Measurements from ENCODE around the gene ZNF22.
A peak's percentile ranks its signal among the peaks of the same experiment; 100 is the strongest.
"Not testable (repeated sequence)": the region's sequence is repeated elsewhere in the genome, so short reads cannot be mapped to it uniquely, and the experiment has no call there.

ZNF22 gene

GRCh38 chr10:44995581-44995913 is 5.2 kb upstream of the ZNF22 start:
- Mint-ChIP-seq H3K4me3 (no peak overlapping the region), H3K27me3 (peaks cover 0 to 5% of the 10 kb centered on the region in 2 donors), H3K4me1 (peaks cover 9 to 12% of the 10 kb centered on the region in 2 donors), H3K27ac (no peak overlapping the region), H3K36me3 (no peaks in the 10 kb centered on the region), H3K9me3 (no peaks in the 10 kb centered on the region)
- ATAC-seq (replicated peaks) (no peak), DNase-seq (no peak)

DNA sequence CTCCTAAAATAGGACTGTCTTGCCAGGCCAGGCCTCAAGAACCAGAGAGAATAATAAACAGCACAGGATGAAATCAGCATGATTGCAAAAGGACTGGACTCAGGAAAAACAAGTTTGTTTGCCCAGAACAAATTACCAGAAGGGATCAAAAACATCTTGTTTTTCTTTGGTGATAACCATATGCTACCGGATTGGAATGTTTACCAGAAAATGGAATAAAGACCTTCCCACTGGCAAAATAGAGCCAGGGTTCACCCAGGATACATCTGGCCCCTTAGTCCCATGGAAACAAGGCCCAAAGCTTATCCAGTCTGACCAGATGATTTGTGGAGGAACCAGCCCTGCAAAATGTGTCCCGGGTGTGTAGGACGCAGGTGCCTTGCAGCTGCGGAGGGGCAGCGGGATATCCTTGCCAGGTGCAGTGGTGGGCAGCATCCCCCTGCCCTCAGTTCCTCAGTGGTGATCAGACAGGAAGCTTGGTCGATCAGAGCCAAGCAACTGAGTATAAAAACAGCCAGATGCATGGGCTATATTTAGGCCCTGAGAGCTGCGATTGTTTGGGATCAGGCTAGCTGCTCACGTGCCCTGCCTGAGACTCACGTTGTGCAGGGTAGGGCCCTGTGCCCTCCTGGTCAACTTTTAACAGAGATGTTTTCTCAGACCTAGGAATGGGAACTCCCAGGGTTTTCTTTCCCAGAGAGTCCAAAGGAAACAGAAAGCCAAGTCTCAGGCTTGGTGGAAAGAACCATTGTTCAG is 4.6 kb upstream of the ZNF22 start:
- Mint-ChIP-seq H3K27me3 (peaks cover 0 to 5% of the 10 kb centered on the region in 2 donors), H3K27ac (no peak overlapping the region), H3K4me1 (peaks cover 11 to 13% of the 10 kb centered on the region in 2 donors), H3K36me3 (no peaks in the 10 kb centered on the region), H3K9me3 (no peaks in the 10 kb centered on the region), H3K4me3 (no peak overlapping the region)
- ATAC-seq (replicated peaks) (no peak), DNase-seq (no peak)

DNA sequence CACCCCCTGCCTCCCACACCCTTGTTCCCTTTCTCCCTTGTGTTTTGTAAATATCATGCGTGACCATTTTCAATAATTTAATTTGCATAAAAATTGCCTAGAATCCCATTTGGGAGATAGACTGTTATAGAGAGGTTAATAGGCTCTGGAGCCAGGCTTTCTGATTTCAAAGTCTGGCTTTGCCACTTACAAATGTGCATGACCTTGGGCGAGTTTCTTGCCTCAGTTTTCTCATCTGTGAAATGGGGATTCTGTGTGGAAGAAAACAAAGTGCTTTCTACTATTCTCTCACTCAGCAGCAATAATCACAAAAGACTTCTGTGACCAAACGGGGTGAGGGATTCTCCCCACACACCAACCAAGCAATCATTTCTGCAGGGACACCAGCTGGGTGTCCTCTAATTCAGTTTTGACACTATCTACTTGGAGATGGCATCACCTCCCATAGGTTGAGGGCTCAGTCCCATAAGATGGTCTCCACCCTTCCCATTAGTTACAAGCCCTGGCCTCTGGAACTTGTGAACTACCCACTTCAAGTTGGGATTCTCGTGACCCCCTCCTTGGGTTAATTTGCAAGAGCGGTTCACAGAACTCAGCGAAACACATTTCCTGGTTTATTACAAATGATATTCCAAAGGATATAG is 3.5 kb upstream of the ZNF22 start:
- Mint-ChIP-seq H3K36me3 (peaks cover 0 to under 1% of the 10 kb centered on the region in 2 donors), H3K4me1 (peaks cover 12 to 14% of the 10 kb centered on the region in 2 donors), H3K27me3 (no peaks in the 10 kb centered on the region), H3K9me3 (peaks cover 0 to under 1% of the 10 kb centered on the region in 2 donors), H3K27ac (no peak overlapping the region), H3K4me3 (no peak overlapping the region)
- DNase-seq: no peak
- ATAC-seq (replicated peaks): no peak

- Mint-ChIP-seq H3K27ac (no peak overlapping the region), H3K9me3 (peaks cover 0 to 3% of the 10 kb centered on the region in 2 donors), H3K4me1 (peaks cover 15 to 20% of the 10 kb centered on the region in 2 donors), H3K4me3 (no peak overlapping the region), H3K27me3 (no peaks in the 10 kb centered on the region), H3K36me3 (peaks cover 1 to 8% of the 10 kb centered on the region in 2 donors)
- DNase-seq: no peak
- ATAC-seq (replicated peaks): no peak
Observed at GRCh38 chr10:44998146-44998631, 2.5 kb upstream of the ZNF22 start.

DNA sequence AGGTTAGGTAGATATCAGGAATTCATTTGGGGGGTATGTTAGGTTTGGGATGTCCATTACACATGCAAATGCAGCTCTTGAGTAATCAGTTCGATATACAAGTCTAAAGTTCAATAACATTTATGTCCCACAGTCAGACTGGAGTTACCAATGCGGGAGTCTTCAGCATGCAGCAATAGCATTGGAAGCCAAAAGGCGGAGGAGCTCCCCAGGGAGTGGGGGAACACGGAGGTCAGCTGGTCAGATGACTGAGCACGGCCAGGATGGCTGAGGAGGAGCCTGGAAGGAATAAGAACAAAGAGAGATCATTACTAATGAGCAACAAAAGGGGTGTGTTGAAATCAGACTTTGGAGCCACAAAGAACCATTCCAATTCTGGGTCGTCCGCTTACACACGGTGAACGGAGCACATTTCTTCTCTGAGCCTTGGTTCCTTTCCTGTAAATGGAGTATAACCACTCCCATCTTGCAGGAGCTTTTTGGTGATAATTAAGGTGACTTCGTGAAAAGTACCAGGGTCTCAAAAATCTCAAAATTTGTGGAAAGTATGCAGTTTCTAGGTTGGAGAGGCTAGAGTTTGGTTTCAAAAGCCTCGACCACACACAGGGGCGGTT is 478 bp upstream of the ZNF22 start:
- peak overlapping the region; percentile 91 to 93 for H3K4me3 Mint-ChIP-seq
- H3K4me1 Mint-ChIP-seq: peaks cover 15 to 20% of the 10 kb centered on the region in 2 donors
- peak; percentile 5 to 9 for ATAC-seq (replicated peaks)
- no peaks in the 10 kb centered on the region for H3K27me3 Mint-ChIP-seq
- H3K36me3 Mint-ChIP-seq: peaks cover 18 to 28% of the 10 kb centered on the region in 2 donors
- peak overlapping the region; percentile 97 for H3K27ac Mint-ChIP-seq
- no peak for DNase-seq
- peaks cover 1 to 3% of the 10 kb centered on the region in 2 donors for H3K9me3 Mint-ChIP-seq

DNA sequence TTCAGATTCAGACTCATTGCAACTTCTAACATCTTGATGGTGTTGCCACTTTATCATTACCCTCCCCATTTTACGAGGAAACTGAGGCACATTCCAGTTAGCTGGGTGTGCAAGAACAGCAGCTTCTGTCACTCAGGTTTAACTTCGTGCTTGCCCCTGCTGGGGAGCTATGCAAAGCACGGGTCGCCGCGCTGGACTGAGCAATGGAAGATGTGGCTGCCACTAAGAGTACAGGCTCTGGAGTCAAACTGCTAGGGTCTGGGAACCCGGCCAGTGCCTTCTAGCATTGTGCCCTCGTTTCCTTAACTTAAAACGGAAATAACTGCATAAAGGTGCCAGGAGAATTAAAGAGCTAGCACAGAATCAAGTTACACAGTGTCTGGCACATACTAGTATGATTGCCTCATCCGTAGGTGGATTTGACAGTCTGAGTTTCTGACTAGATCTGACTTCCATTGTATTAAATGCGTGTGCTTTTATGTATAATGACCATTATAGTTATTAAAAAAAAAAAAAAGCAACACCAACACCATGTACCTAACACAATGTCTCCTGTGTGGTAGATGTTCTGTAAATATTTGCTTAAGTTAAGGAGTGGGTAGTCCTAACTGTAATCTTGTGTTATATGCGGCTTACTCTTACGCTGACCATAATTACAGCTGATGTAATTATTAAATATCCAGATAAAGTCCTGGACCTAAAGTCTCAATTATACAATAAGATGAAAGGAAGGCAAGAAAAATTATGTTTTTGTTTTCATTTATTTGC is 842 bp downstream of the ZNF22 start:
- Mint-ChIP-seq H3K4me3 (peak overlapping the region; percentile 91 to 93), H3K36me3 (peaks cover 18 to 41% of the 10 kb centered on the region in 2 donors), H3K27ac (peak overlapping the region; percentile 96), H3K9me3 (peaks cover 1 to 3% of the 10 kb centered on the region in 2 donors), H3K27me3 (no peaks in the 10 kb centered on the region), H3K4me1 (peaks cover 15 to 16% of the 10 kb centered on the region in 2 donors)
- DNase-seq (peak; percentile 53), ATAC-seq (replicated peaks) (peak; percentile 83 to 84)

DNA sequence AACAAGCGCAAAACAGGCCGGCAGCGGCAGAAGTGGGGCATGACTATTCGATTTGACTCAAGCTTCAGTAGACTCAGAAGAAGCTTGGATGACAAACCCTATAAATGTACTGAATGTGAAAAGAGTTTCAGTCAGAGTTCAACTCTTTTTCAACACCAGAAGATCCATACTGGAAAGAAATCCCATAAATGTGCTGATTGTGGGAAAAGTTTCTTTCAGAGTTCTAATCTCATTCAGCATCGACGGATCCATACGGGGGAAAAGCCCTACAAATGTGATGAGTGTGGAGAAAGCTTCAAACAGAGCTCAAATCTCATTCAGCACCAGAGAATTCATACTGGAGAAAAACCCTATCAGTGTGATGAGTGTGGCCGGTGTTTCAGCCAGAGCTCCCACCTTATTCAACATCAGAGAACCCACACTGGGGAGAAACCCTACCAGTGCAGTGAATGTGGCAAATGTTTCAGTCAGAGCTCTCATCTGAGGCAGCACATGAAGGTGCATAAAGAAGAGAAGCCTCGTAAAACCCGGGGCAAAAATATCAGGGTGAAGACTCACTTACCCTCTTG is 2.8 kb downstream of the ZNF22 start:
- Mint-ChIP-seq H3K27me3 (no peaks in the 10 kb centered on the region), H3K27ac (peak overlapping the region; percentile 31), H3K4me1 (peaks cover 15 to 16% of the 10 kb centered on the region in 2 donors), H3K36me3 (peaks cover 18 to 42% of the 10 kb centered on the region in 2 donors), H3K9me3 (peaks cover 1 to 3% of the 10 kb centered on the region in 2 donors), H3K4me3 (no peak overlapping the region)
- ATAC-seq (replicated peaks) (no peak), DNase-seq (no peak)

DNA sequence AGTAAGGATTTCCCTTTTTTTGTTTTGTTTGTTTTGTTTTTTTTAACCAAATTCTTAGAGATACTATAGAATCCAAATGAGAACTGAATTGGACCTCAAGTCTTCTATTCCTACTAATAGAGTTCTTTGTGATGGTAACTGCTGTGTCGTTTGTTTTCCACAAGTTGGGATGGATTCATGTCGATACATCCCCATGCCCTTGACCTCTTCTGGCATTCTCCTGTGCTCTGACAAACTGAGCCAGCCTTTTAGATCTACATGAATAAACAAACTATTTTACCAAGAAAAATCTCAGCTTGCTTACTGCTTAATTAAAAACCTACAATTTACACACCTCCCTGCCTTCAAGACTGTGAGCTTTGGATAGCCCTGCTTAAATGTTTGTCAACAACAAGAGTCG is 3.9 kb downstream of the ZNF22 start:
- H3K27me3 Mint-ChIP-seq: no peaks in the 10 kb centered on the region

GRCh38 chr10:45005284-45005683 is 4.6 kb downstream of the ZNF22 start:
- DNase-seq (no peak), ATAC-seq (replicated peaks) (no peak)
- Mint-ChIP-seq H3K4me1 (peaks cover 9 to 10% of the 10 kb centered on the region in 2 donors), H3K27me3 (no peaks in the 10 kb centered on the region), H3K9me3 (peaks cover 1 to 3% of the 10 kb centered on the region in 2 donors), H3K36me3 (peaks cover 18 to 42% of the 10 kb centered on the region in 2 donors), H3K27ac (no peak overlapping the region), H3K4me3 (no peak overlapping the region)

More for the DNA sequence above, 3.9 kb downstream of the ZNF22 start:
- Mint-ChIP-seq H3K36me3 (peaks cover 18 to 42% of the 10 kb centered on the region in 2 donors), H3K4me1 (peaks cover 15% of the 10 kb centered on the region in 2 donors), H3K4me3 (no peak overlapping the region), H3K9me3 (peaks cover 1 to 3% of the 10 kb centered on the region in 2 donors), H3K27ac (no peak overlapping the region)
- no peak for ATAC-seq (replicated peaks)
- DNase-seq: no peak

DNA sequence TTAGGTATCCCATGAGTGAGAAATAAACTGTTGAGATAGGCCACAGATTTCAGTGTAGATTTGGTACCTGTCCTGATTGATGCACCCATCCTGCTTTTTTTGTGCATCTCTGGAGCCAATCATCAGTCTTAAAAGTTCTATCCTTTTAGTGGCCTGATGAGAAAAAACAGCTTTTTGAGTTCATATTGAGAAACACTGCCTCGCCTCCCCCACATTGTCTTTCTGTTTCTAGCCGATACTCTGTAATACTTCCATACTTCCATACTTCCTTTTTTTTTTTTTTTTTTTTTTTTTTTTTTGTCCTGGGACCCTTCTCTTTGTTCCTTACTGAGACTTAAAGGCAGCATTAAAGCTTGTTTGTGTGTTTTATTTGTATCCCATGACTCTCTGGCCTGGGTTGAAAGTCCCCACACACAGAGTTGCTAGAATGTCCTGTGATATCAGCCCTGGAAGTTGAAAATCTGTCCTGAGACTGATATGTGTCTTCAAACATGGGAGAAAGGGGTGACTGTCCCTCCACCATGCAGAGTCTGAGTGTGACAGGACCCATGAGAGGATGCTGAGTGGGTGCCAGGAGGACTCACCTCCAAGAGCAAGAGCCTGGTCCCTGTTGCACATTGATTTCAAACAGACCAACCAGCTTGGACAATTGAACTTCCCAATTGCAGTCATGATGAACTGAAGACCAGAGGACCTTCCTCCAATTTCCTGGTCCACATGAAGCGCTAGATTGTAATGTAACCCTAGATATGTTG is 5.7 kb downstream of the ZNF22 start:
- ATAC-seq (replicated peaks): no peak
- no peak overlapping the region for H3K27ac Mint-ChIP-seq
- no peak overlapping the region for H3K4me3 Mint-ChIP-seq

DNA sequence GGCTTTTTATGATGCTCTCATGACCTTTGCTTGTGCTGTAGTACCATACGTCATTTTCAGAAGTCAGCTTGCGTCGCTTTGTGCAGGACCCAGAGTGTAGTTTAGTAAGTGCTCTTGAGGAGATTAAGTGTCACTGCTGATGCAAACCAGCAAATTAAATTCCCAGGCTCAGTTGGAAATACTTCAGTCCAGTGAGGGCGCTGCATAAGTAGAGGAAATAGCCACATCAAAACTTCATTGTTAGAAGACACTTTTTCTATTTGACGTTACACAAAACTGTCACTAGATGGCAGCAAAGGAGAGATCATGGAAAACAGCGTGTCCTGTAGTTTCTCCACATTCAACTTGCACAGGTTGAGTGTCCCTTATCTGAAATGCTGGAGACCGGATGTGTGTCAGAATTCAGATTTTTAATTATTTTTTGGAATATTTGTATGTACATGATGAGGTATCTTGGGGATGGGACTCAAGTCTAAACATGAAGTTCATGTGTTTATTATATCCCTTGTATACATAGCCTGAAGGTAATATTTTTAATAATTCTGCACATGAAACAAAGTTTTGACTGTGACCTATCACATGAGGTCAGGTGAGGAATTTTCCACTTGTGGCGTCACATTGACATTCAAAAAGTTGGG is 7.9 kb downstream of the ZNF22 start:
- Mint-ChIP-seq H3K9me3 (peaks cover 0 to 4% of the 10 kb centered on the region in 2 donors), H3K36me3 (peaks cover 12 to 29% of the 10 kb centered on the region in 2 donors), H3K4me3 (no peak overlapping the region), H3K27me3 (no peaks in the 10 kb centered on the region), H3K27ac (no peak overlapping the region), H3K4me1 (peaks cover 0 to 3% of the 10 kb centered on the region in 2 donors)
- DNase-seq: no peak
- ATAC-seq (replicated peaks): peak; percentile 79 to 85

More for the DNA sequence above, 5.7 kb downstream of the ZNF22 start:
- Mint-ChIP-seq H3K27me3 (no peaks in the 10 kb centered on the region), H3K4me1 (peaks cover 6 to 7% of the 10 kb centered on the region in 2 donors), H3K36me3 (peaks cover 18 to 42% of the 10 kb centered on the region in 2 donors), H3K9me3 (peaks cover 1 to 3% of the 10 kb centered on the region in 2 donors)
- no peak for DNase-seq

DNA sequence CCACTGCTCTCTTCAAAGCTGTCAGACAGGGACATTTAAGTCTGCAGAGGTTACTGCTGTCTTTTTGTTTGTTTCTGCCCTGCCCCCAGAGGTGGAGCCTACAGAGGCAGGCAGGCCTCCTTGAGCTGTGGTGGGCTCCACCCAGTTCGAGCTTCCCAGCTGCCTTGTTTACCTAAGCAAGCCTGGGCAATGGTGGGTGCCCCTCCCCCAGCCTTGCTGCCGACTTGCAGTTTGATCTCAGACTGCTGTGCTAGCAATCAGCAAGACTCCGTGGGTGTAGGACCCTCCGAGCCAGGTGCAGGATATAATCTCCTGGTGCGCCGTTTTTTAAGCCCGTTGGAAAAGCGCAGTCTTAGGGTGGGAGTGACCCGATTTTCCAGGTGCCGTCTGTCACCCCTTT is 13.8 kb downstream of the ZNF22 start:
- DNase-seq; H3K9me3 Mint-ChIP-seq; H3K4me1 Mint-ChIP-seq; H3K4me3 Mint-ChIP-seq; H3K36me3 Mint-ChIP-seq; H3K27ac Mint-ChIP-seq; H3K27me3 Mint-ChIP-seq; ATAC-seq (replicated peaks): not testable (repeated sequence)

DNA sequence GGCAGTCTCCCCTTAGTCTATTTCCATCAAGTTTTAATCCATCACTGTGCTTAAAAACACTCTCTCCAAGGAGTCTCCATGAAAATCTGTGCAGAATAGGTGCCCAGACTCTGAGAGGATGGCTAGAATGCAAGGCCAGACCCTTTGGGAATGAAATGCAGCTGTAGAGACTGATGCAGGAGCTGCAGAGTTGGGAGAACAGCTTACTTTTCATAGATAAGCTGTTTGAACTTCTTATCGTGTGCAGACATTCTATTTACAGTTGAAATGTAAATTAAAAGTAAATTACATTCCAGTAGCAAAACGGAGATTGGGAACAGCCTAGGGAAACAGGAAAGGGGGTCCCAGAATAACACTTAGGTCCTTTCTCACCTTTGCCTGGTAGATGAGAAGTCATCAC is 14.9 kb downstream of the ZNF22 start:
- peaks cover 0 to 2% of the 10 kb centered on the region in 2 donors for H3K9me3 Mint-ChIP-seq
- ATAC-seq (replicated peaks) (no peak), DNase-seq (no peak)
- H3K27me3 Mint-ChIP-seq: no peaks in the 10 kb centered on the region
- no peak overlapping the region for H3K27ac Mint-ChIP-seq
- H3K4me3 Mint-ChIP-seq: no peak overlapping the region
- H3K4me1 Mint-ChIP-seq: no peaks in the 10 kb centered on the region
- peaks cover 0 to 2% of the 10 kb centered on the region in 2 donors for H3K36me3 Mint-ChIP-seq

All from stimulated activated naive B cell treated with anti-CD40 and anti-IgM and Interleukin-4, amounts not matched to agents 10 μg/mL and 1 μg/mL and 100 μg/mL, for 72 hours (primary cell).